LoVo (cell line): ENCODE data around the gene PFDN2.
A peak's percentile ranks its signal among the peaks of the same experiment; 100 is the strongest.

Experiments
- DNase-seq: peaks from one replicate; pipeline ENCODE4 v3.0.0-alpha.2; 2016; ENCODE audit warnings: low spot score

The PFDN2 gene, protein sequence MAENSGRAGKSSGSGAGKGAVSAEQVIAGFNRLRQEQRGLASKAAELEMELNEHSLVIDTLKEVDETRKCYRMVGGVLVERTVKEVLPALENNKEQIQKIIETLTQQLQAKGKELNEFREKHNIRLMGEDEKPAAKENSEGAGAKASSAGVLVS

DNA sequence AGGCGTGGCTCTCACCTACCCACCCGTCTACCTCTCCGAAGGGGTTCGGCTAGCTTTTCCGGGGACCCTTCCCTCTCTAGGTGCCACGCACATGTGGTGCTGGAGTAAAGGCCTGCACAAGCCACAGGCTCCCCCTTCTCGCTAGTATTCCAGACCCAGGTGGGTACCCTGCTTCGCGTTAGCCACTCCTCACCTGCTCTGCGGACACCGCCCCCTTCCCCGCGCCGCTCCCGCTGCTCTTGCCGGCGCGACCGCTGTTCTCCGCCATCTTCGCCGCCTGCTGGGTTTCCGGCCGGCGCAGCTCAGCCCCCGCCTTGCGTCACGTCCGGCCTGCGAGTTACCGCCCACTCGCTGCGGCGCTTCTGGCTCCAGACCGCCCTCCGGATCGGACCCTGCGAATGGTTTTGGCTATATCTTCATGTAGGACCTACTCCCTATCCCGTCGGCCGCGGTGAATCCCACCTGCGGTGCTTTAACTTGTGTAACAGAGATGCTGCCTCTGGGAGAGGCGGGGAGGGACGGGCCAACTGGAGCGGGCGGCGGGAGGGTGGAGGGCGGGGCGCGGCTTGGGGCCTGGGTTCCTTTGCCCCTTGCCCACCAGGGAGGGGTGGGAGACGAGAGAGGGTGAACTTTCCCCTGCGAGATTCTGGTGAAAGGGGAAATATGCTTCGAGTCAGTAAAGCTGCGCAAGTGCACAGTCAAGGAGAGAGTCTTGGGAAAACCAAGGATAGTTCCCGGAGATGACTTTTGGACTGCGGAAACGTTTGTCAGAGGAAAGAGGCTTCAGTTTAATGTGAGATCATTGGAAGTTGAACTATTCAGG is at the start of gene PFDN2, which contains the start of gene NIT1:
Gene PFDN2 (minus strand): TSS at position 279 of the 823 bp plus-strand sequence. CDS start 11 bp downstream, at position 268.
Gene NIT1 (plus strand): TSS at position 347 of the 823 bp plus-strand sequence. CDS start 72 bp downstream, at position 419.
- peak; percentile 90 for DNase-seq

DNA sequence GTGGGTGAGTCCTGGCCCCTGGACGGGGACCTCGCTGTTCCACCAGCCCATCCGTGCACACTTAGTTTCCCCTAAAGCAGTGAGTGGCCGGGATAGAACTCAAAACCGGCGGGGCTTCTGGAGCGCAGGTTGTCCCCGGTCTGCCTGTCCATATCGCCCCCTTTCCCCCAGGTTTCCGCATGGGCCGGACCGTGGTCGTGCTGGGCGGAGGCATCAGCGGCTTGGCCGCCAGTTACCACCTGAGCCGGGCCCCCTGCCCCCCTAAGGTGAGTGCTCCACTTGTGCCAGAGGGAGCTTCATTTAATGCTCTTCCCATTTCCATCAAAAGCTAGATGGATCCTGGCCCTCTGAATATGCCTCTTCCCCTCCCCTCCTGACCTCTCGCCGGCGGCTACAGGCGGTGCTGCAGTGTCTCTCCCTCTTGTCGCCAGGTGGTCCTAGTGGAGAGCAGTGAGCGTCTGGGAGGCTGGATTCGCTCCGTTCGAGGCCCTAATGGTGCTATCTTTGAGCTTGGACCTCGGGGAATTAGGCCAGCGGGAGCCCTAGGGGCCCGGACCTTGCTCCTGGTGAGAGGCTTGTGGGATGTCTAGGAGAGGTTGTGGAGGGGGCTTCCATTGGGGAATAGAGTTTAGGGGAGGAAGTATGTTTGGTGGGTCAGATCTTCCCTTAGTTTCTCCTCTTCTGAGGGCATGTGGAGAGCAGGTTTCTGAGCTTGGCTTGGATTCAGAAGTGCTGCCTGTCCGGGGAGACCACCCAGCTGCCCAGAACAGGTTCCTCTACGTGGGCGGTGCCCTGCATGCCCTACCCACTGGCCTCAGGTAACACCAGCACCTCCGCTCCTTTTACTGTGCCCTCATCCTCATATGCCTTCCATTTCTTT is 49.1 kb upstream of the PFDN2 start:
- peak; percentile 17 for DNase-seq

DNA sequence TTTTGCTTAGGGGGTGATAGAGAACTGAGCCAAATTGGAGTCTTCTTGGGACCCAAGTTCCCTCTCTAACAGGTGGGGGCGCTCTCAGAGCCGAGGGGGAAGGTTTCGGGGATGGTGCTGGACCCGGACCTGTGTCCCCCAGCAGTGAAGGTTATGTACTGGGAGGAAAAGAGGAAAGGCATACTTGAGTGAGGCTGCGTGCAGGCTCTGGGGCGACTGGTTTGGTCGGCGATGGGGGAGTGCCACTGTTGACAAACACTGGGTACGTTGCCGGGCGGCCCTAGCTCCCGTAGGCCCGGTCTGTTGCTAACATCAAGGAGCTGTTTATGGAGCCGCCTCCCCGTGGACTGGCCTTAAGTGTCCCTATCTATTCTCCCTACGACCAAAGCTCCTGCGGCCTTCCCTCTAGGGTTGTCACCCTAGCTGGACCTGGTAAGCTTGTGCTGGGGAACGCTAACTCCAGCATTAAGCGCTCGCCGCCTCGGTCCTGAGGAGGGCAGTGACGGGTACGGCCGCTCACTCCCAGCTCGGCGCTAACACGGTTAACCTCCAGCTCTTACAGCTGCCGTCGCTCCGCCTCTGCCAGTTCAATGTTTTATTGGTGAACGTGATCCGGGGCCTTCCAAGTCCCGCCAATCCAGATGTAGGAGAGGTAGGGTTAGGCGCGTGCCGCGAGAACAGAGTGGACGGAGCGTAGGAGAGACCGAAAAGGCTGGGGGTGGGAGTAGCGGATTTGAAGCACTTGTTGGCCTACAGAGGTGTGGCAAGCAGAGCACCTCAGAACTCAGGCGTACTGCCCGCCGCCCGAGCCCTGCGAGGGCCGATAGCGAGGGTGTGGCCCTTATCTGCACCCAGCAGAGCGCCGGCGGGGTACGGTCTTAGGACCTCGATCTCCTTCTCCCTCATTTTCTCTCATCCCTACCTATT is 48.2 kb upstream of the PFDN2 start, which contains the start of gene PPOX:
Gene PPOX (plus strand): TSS at position 685 of the 927 bp plus-strand sequence. CDS start 422 bp downstream, outside the sequence.
- peak; percentile 96 for DNase-seq

- DNase-seq = no peak
Observed at GRCh38 chr1:161164901-161165610, 47.2 kb upstream of the PFDN2 start.

DNA sequence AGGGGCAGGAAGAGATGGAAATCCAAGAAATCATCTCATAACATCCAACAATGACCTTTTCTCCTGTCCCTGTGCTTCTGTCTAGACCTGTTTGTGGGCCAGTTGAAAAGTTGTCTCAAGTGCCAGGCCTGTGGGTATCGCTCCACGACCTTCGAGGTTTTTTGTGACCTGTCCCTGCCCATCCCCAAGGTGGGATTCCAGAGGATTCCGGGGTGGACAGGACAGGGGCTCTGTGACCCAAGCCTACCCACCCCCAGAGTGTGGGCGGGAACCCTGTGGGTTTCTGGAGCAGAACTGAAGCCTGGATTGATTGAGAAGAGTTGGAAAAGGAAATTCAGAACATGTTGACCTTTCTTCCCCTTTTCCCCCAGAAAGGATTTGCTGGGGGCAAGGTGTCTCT is 46.0 kb upstream of the PFDN2 start:
- no peak for DNase-seq

- DNase-seq = no peak
Observed at GRCh38 chr1:161162806-161163205, 45.0 kb upstream of the PFDN2 start.

- no peak for DNase-seq
Observed at GRCh38 chr1:161162052-161162451, 44.2 kb upstream of the PFDN2 start.

DNA sequence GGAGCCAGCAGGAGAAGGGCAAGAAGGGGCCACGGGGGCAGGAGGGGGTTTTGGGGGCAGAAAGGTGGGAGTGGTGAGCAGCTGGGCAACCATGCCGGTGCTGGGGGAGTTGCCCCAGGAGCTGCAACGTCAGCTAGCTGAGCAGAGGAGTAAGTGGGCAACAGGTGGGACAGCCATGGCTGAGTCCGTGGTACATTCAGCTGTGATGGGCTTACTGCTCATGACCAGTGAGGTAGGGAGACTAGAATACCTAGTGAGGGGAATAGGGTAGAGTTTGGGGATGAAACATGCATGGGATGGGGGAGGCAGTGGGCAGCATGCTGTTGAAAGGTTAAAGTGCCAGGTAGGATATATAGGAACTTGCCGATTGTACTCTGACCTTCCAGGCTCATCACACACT is 43.8 kb upstream of the PFDN2 start:
- no peak for DNase-seq

DNA sequence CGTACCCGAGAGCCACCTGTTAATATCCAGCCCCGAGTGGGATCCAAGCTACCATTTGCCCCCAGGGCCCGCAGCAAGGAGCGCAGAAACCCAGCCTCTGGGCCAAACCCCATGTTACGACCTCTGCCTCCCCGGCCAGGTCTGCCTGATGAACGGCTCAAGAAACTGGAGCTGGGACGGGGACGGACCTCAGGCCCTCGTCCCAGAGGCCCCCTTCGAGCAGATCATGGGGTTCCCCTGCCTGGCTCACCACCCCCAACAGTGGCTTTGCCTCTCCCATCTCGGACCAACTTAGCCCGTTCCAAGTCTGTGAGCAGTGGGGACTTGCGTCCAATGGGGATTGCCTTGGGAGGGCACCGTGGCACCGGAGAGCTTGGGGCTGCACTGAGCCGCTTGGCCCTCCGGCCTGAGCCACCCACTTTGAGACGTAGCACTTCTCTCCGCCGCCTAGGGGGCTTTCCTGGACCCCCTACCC is 42.9 kb upstream of the PFDN2 start:
- no peak for DNase-seq

GRCh38 chr1:161159913-161160243 is 42.0 kb upstream of the PFDN2 start:
- DNase-seq = no peak

DNA sequence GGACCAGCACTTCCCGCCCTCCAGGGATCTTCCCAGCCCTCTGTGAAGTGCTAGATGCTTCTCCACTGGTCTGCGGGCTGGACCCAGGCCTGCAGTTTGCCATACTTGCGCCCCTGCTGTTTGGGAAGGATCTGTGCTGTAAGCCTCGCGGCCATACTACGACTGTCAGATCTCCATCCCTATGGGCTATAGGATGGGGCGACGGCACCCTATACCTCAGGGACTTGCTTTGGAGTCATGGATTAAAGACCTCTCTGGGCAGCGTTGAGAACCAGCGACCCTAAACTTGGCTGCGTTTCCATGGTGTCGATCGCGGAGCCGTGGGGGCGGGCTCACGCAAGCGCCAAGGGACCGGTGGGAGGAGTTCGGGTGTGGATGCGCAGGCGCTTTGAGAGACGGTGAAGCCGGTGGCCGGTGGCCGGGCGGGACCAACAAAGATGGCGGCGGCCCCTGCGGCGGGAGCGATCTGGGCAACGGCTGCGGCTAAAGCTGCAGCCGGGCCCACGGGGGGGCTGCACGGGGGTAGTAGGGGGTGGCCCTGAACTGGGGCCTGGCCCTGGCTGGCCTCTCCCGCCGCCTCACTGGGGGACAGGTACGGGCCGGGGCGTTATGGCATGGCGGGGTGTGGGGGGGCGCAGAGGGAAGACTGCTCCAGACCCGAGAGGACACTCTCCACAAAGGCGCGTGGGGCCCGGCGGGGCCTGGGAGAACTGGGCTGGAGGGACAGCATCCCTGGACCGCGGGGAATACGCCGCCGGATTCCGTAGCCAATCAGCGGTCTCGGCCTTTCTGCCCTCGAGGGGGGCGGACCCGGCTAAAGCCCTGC is 41.5 kb upstream of the PFDN2 start, which contains the start of gene USP21:
Gene USP21 (plus strand): TSS at position 414 of the 826 bp plus-strand sequence. CDS start 1,141 bp downstream, outside the sequence.
- peak; percentile 91 for DNase-seq

- DNase-seq = no peak
Observed at GRCh38 chr1:161158316-161159010, 40.6 kb upstream of the PFDN2 start.

- no peak for DNase-seq
Observed at GRCh38 chr1:161157867-161158266, 40.0 kb upstream of the PFDN2 start.

DNA sequence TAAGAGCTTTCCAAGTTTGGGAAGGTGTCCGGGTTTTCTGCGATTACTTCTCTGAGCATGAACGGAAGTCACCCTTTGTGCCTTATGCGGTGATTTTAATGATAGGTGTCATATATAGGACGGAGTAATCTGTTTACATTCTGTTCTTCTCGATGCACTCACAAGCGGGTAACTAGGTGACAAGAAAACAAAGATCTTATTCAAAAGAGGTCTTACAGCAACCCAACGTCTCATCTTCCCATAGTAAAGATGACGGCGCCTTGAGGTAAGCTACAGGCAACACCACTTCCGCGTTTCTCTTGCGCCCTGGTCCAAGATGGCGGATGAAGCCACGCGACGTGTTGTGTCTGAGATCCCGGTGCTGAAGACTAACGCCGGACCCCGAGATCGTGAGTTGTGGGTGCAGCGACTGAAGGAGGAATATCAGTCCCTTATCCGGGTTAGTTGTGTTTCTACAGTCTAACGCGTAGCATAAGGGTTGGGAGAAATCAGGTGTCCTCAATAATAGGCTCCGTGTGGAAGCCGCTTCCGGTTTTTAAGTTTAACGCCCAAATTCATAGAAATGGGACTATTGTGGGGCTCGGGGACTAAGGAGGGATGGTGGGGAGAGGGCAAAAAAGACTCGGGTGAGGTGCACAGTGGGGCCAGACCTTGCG is 36.0 kb upstream of the PFDN2 start, which contains the start of gene UFC1:
Gene UFC1 (plus strand): TSS at position 297 of the 656 bp plus-strand sequence. CDS start 20 bp downstream, at position 317.
- peak; percentile 90 for DNase-seq

- no peak for DNase-seq
Observed at GRCh38 chr1:161153176-161153575, 35.3 kb upstream of the PFDN2 start.

- no peak for DNase-seq
Observed at GRCh38 chr1:161145832-161146231, 28.0 kb upstream of the PFDN2 start.

- DNase-seq = no peak
Observed at GRCh38 chr1:161140755-161141400, 23.0 kb upstream of the PFDN2 start.

GRCh38 chr1:161139766-161140165 is 21.9 kb upstream of the PFDN2 start:
- DNase-seq = peak; percentile 37
